UCSD-AML1 (cell line): Measurements from ENCODE around the gene OST4.
"Not testable (repeated sequence)": the region's sequence is repeated elsewhere in the genome, so short reads cannot be mapped to it uniquely, and the experiment has no call there.

Experiments used
- DNase-seq: peaks from one replicate; lab custom pipeline; 2025; ENCODE audit not compliant: unreplicated experiment; lab: John Stamatoyannopoulos, UW

OST4 gene

GRCh38 chr2:27071277-27071989 lies at the start of gene OST4:
Gene OST4 (minus strand): TSS chr2:27071654.
- peak; percentile 96 for DNase-seq

- DNase-seq = not testable (repeated sequence)
These were observed 47.8 kb upstream of the OST4 start for GRCh38 chr2:27119330-27119670.

- DNase-seq = no peak
These were observed 47.3 kb upstream of the OST4 start, which contains the start of gene CGREF1 for GRCh38 chr2:27118525-27119329. Gene CGREF1 (minus strand): TSS chr2:27119128. CDS start chr2:27104366, 14,762 bp downstream.

GRCh38 chr2:27117995-27118524 lies 46.6 kb upstream of the OST4 start:
- no peak for DNase-seq

GRCh38 chr2:27115519-27115918 lies 44.1 kb upstream of the OST4 start:
- DNase-seq = no peak

GRCh38 chr2:27111392-27112078 lies 40.1 kb upstream of the OST4 start:
- DNase-seq = not testable (repeated sequence)

GRCh38 chr2:27110603-27111352 lies 39.3 kb upstream of the OST4 start:
- not testable (repeated sequence) for DNase-seq

GRCh38 chr2:27109083-27109482 lies 37.6 kb upstream of the OST4 start:
- no peak for DNase-seq

- DNase-seq = no peak
These were observed 36.8 kb upstream of the OST4 start for GRCh38 chr2:27108221-27108620.

- DNase-seq = no peak
These were observed 34.5 kb upstream of the OST4 start for GRCh38 chr2:27105981-27106380.

GRCh38 chr2:27102329-27102728 lies 30.9 kb upstream of the OST4 start:
- DNase-seq = no peak

- no peak for DNase-seq
These were observed 28.6 kb upstream of the OST4 start for GRCh38 chr2:27100036-27100435.

GRCh38 chr2:27099334-27099955 lies 28.0 kb upstream of the OST4 start:
- DNase-seq = no peak

GRCh38 chr2:27097341-27097740 lies 25.9 kb upstream of the OST4 start:
- no peak for DNase-seq

- peak; percentile 22 for DNase-seq
These were observed 25.4 kb upstream of the OST4 start for GRCh38 chr2:27096748-27097297.

- DNase-seq = peak; percentile 50
These were observed 24.5 kb upstream of the OST4 start for GRCh38 chr2:27095745-27096651.

- no peak for DNase-seq
These were observed 23.9 kb upstream of the OST4 start for GRCh38 chr2:27095427-27095744.

- DNase-seq = no peak
These were observed 23.0 kb upstream of the OST4 start for GRCh38 chr2:27094353-27094984.
